Measurements from ENCODE around the gene SMIM32. TPM values are rescaled to one million over a fixed set of nuclear protein-coding genes. Genes with fewer than 3 reads are reported as not detected.

The SMIM32 gene
- not detected in 2 replicates for total RNA-seq

GRCh38 chr5:136192526-136193321 lies at the start of gene SMIM32:
Gene SMIM32, minus strand, starts transcription at chr5:136193162. Its CDS starts 638 bp downstream, at chr5:136192524.

Other genes starting within 250 kb of the SMIM32 start
- not detected in 2 replicates for gene LECT2, start 238.2 kb downstream of the SMIM32 start, total RNA-seq
- gene TGFBI, start 164.2 kb downstream of the SMIM32 start, total RNA-seq: 6,762 and 7,523 TPM in 2 replicates
- gene SMAD5, start 60.3 kb downstream of the SMIM32 start, total RNA-seq: 45.5 and 45.9 TPM in 2 replicates
- not detected in 2 replicates for gene TRPC7, start 172.4 kb upstream of the SMIM32 start, total RNA-seq

Measured in placental epithelial cell (primary cell).